ENCODE measurements around the gene PEX12. TPM values are rescaled to one million over a fixed set of nuclear protein-coding genes. Genes with fewer than 3 reads are reported as not detected.
A peak's percentile ranks its signal among the peaks of the same experiment; 100 is the strongest.

PEX12 gene
- total and polyA plus RNA-seq, 9 of the 15 experiments (the other 6 are each of a cell fraction or from before 2014, with no cell fraction given): 4.0 to 12.4 (median 6.4) TPM

GRCh38 chr17:35541434-35541833 lies 36.9 kb downstream of the PEX12 start (continued):
- TF ChIP-seq BRD9 (IDR thresholded peaks at IDR 0.05; ENCODE audit: low read depth, partially characterized antibody) (peak; percentile 3), ZKSCAN3 (CRISPR knock-in tag; IDR thresholded peaks at IDR 0.05) (no peak), ATF1 (CRISPR knock-in tag; IDR thresholded peaks at IDR 0.05) (no peak), ATF1 (tag; IDR thresholded peaks at IDR 0.05) (no peak), TSHZ1 (CRISPR knock-in tag; IDR thresholded peaks at IDR 0.05) (no peak), CC2D1A (IDR thresholded peaks at IDR 0.05) (no peak), NONO (IDR thresholded peaks at IDR 0.05; ENCODE audit: low read depth in 2 of 2, low read length in 1 of 2) (no peak), ELF2 (CRISPR knock-in tag; IDR thresholded peaks at IDR 0.05) (no peak), ZNF277 (CRISPR knock-in tag; IDR thresholded peaks at IDR 0.05; ENCODE audit: borderline replicate concordance) (no peak), BACH1 (tag; IDR thresholded peaks at IDR 0.05) (0 out of 2 replicates have a peak, but pooled peaks have one; percentile 2), RHOXF2B (CRISPR knock-in tag; conservative IDR thresholded peaks at IDR 0.05) (no peak), HEY1 (CRISPR knock-in tag; IDR thresholded peaks at IDR 0.05; ENCODE audit: borderline replicate concordance) (no peak), CAMTA2 (CRISPR knock-in tag; conservative IDR thresholded peaks at IDR 0.05) (no peak), EP400 (IDR thresholded peaks at IDR 0.05) (peak; percentile 16; the same call in 1 of the 2 replicates), ZNF586 (CRISPR knock-in tag; conservative IDR thresholded peaks at IDR 0.05) (no peak), TAF9B (IDR thresholded peaks at IDR 0.05; ENCODE audit: partially characterized antibody) (peak; percentile 22), ZNF444 (CRISPR knock-in tag; IDR thresholded peaks at IDR 0.05) (no peak), ZFX (CRISPR knock-in tag; IDR thresholded peaks at IDR 0.05) (no peak)
- TF ChIP-seq, protein P1, sequence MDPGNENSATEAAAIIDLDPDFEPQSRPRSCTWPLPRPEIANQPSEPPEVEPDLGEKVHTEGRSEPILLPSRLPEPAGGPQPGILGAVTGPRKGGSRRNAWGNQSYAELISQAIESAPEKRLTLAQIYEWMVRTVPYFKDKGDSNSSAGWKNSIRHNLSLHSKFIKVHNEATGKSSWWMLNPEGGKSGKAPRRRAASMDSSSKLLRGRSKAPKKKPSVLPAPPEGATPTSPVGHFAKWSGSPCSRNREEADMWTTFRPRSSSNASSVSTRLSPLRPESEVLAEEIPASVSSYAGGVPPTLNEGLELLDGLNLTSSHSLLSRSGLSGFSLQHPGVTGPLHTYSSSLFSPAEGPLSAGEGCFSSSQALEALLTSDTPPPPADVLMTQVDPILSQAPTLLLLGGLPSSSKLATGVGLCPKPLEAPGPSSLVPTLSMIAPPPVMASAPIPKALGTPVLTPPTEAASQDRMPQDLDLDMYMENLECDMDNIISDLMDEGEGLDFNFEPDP (CRISPR knock-in tag; IDR thresholded peaks at IDR 0.05): no peak
- TF ChIP-seq, protein P2, sequence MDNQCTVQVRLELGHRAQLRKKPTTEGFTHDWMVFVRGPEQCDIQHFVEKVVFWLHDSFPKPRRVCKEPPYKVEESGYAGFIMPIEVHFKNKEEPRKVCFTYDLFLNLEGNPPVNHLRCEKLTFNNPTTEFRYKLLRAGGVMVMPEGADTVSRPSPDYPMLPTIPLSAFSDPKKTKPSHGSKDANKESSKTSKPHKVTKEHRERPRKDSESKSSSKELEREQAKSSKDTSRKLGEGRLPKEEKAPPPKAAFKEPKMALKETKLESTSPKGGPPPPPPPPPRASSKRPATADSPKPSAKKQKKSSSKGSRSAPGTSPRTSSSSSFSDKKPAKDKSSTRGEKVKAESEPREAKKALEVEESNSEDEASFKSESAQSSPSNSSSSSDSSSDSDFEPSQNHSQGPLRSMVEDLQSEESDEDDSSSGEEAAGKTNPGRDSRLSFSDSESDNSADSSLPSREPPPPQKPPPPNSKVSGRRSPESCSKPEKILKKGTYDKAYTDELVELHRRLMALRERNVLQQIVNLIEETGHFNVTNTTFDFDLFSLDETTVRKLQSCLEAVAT (IDR thresholded peaks at IDR 0.05): 0 out of 4 replicates have a peak, but pooled peaks of 1 of the 2 experiments have one; percentile 24

All from K562 (cell line).